Right cardiac atrium (tissue), 5 donors: ENCODE measurements around the gene EBF3. TPM values are rescaled to one million over a fixed set of nuclear protein-coding genes. Genes with fewer than 3 reads are reported as not detected.

Experiments used
- ATAC-seq, 2 donors: fragments of 200-7000 bp; cut with Tn5 transposase; one replicate each; pipeline versions ENCODE4 v1.8.0 to v1.9.1; 2020; ENCODE audit warnings: moderate library complexity in 2 of 2, mild to moderate bottlenecking in 1 of 2
- DNase-seq, 3 donors: peaks; one replicate each; pipeline ENCODE4 v3.0.0-alpha.2; 2020
- H3K27ac ChIP-seq: one replicate; pipeline ENCODE4 v1.5.1; 2013; ENCODE audit warnings: mild to moderate bottlenecking, low read length, control low read depth, moderate library complexity
- H3K27me3 ChIP-seq: one replicate; pipeline ENCODE4 v1.6.1; 2013; ENCODE audit not compliant: control insufficient read depth, insufficient read depth
- H3K4me1 ChIP-seq: one replicate; pipeline ENCODE4 v1.6.1; 2013; ENCODE audit warnings: low read length; ENCODE audit not compliant: control insufficient read depth, insufficient read depth
- H3K4me3 ChIP-seq: one replicate; pipeline ENCODE4 v1.5.1; 2013; ENCODE audit warnings: low read length, control low read depth
- H3K9me3 ChIP-seq: one replicate; pipeline ENCODE4 v1.6.1; 2013; ENCODE audit warnings: low read length; ENCODE audit not compliant: control insufficient read depth
- WGBS: extraction: QIAGEN DNeasy Blood & Tissue Kit; methylation state at CpG from one replicate; pipeline ENCODE4 v1.1.7; 2013; 5-methylcytosine and 5-hydroxymethylcytosine counted together
- intact Hi-C, 4 donors: fragments of 100-400 bp; cut with DNase I; formaldehyde crosslinking; loops; one replicate each; pipeline versions ENCODE4 v1.11.0 to v1.14.0; 2022 to 2023
- polyA plus RNA-seq: library from polyadenylated mRNA; stranded (reverse); fragments of 200-250 nt; gene quantifications from one replicate; pipeline ENCODE4 v1.2.3, GENCODE V29; 2013
- total RNA-seq, 4 donors: library from RNA; stranded (reverse); fragmentation: NEBNext Ultra II Directional; extraction: Animal tissue kit (Norgen Biotek cat#: 25700); gene quantifications; one replicate each; pipeline ENCODE4 v1.2.1, GENCODE V29; 2021
- donor health status: healthy with polysubstance abuse.
- donor health status: DM: no; HTN: yes; CAD: no.
- donor health status: DM: no; HTN: no; CAD: no.
- donor health status: DM: no; HTN: yes; CAD: no; lungs with severe emphysema.
- donor health status: DM: yes; HTN: yes; CAD: no.

The EBF3 gene
- total and polyA plus RNA-seq, 5 donors = 4.4 to 9.7 (median 8.5) TPM

DNA sequence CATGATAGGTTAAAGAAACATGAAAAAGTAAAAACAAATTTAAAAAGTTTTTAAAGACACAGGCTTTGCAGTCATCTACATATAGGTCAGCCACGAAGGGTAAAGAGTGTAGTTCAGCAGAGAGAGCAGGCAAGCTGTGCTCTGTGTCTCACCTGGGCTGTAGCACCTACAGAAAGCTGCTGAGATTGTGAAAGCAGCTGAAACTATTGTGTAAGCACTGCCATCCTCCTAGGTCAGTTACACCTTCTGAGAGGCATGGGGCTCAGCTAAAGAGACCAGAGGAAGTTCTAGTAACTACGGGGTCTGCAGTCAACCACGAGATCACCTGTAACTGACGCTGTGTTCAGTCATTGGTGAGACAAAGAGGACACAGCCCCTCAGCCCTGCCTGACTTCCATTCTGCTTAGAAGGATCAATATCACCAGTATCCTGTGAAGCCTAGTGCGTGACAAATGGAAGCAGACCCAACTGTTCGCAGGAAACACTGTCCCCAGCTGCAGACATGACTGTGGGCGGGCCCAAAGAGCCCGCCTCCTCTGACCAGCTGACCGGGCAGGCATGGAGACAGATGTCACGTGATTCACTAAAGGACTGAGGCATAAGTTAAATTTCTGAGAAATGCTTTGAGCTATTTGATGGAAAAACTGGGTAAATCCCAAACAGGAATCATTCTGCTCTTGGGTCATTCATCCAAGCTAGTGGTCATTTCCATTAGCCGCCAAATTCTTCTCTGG lies 87.9 kb downstream of the EBF3 start:
- 87% methylated on average over 11 of the region's 11 CpGs for WGBS
- no peak overlapping the region for H3K4me3 ChIP-seq
- ATAC-seq = no peak
- no peak overlapping the region for H3K27ac ChIP-seq
- H3K4me1 ChIP-seq = no peaks in the 10 kb centered on the region
- no peaks in the 10 kb centered on the region for H3K9me3 ChIP-seq
- no peaks in the 10 kb centered on the region for H3K27me3 ChIP-seq
- intact Hi-C loops = no loop called here
- no peak for DNase-seq

DNA sequence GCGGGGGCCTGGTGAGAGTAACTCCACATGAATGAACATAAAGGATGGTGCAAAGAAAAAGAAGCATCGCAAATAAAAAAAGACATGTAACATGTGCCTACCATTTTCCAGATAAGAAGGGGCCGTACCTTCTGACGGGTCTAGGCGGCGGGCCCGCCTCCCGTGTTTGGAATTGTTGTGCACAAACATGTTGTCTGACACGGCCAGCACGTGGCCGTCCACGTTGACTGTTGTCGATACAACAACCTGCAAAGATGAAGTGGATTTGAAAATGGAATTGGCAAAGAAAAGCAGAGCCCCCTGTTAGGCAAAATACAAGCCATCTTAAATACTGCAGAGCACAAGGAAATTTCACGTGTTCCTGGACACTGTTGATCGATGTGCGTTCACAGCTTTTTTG lies 90.7 kb downstream of the EBF3 start:
- H3K4me1 ChIP-seq = no peaks in the 10 kb centered on the region
- 95% methylated on average over 16 of the region's 16 CpGs for WGBS
- intact Hi-C loops = no loop called here
- no peak overlapping the region for H3K4me3 ChIP-seq
- no peak for ATAC-seq
- DNase-seq = no peak
- H3K27me3 ChIP-seq = no peaks in the 10 kb centered on the region
- H3K27ac ChIP-seq = no peak overlapping the region
- H3K9me3 ChIP-seq = no peaks in the 10 kb centered on the region

DNA sequence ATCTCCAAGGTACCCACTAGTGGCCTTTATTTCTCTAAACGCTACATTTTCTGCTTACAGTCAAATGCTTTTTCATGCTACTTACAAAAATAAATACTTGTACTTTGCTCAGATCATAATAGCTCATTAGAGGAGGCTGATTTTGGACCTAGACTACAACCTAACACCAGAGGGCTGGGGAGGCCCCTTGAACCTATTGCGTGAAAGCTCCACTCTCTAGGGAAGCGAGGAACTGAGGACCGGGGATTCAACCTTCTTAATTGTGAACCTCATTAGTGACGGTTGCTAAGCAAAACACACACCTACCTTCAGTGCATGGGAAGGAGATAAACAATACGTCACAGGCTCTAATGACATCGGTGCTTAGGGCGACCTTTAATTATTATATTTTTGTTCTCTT lies 92.1 kb downstream of the EBF3 start:
- Histone ChIP-seq H3K9me3 (no peaks in the 10 kb centered on the region), H3K4me3 (no peak overlapping the region), H3K4me1 (no peaks in the 10 kb centered on the region), H3K27ac (no peak overlapping the region), H3K27me3 (no peaks in the 10 kb centered on the region)
- intact Hi-C loops = no loop called here
- 82% methylated on average over 8 of the region's 8 CpGs for WGBS
- ATAC-seq = no peak
- no peak for DNase-seq

DNA sequence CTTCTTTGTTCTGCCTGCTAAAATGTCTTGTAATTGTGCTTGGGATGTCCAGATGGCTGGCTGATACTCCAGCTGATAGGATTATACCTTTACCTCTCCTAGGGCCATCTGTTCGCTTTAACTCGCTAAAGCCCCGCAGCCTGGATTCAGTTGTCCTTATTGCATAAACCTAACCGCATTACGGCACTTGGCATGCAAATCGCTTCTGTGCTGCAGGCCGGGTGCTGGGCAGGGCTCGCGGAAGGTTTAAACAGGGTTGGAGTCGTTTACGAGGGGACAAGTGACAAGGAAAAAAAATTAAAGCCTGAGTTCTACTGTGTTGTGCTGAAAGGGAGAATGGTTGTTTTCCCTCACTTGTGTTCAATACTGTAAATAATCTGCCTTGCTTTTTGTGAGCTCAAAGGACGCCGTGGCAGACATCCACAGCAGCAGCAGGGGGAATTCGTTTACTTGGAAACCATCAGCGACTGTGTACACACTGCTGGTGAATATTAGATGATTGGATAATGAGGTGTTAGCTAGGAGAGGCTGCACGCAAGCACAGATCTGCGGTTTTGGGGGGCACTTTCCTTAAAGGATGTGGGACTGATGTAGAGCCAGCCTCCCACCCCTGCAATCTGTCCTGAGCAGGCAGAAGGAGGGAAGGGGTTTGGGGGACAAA lies 93.0 kb downstream of the EBF3 start:
- intact Hi-C loops = no loop called here
- 45% methylated on average over 17 of the region's 17 CpGs for WGBS
- H3K4me1 ChIP-seq = no peaks in the 10 kb centered on the region
- no peaks in the 10 kb centered on the region for H3K27me3 ChIP-seq
- H3K4me3 ChIP-seq = no peak overlapping the region
- no peak overlapping the region for H3K27ac ChIP-seq
- peak in 1 of 3 donors; percentile 45 for DNase-seq
- H3K9me3 ChIP-seq = no peaks in the 10 kb centered on the region
- ATAC-seq = peak; percentile 37 to 49

DNA sequence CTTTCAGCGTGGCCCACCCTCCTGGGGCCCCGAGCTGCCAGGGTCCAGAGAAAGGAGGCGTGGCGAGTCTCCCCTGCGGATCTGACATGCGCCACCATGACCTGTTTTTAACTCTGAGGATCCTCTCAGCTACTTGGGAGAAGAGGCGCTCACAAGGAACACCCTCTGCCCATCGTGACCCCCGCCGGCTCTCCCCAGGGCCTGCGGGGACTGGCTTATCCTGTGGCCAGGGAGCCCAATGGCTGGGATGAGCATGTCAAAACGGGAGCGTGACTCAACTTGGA lies 93.7 kb downstream of the EBF3 start:
- H3K4me1 ChIP-seq = no peaks in the 10 kb centered on the region
- ATAC-seq = no peak
- no peaks in the 10 kb centered on the region for H3K27me3 ChIP-seq
- H3K4me3 ChIP-seq = no peak overlapping the region
- intact Hi-C loops = no loop called here
- DNase-seq = no peak
- H3K27ac ChIP-seq = no peak overlapping the region
- WGBS = 94% methylated on average over 13 of the region's 13 CpGs
- no peaks in the 10 kb centered on the region for H3K9me3 ChIP-seq

DNA sequence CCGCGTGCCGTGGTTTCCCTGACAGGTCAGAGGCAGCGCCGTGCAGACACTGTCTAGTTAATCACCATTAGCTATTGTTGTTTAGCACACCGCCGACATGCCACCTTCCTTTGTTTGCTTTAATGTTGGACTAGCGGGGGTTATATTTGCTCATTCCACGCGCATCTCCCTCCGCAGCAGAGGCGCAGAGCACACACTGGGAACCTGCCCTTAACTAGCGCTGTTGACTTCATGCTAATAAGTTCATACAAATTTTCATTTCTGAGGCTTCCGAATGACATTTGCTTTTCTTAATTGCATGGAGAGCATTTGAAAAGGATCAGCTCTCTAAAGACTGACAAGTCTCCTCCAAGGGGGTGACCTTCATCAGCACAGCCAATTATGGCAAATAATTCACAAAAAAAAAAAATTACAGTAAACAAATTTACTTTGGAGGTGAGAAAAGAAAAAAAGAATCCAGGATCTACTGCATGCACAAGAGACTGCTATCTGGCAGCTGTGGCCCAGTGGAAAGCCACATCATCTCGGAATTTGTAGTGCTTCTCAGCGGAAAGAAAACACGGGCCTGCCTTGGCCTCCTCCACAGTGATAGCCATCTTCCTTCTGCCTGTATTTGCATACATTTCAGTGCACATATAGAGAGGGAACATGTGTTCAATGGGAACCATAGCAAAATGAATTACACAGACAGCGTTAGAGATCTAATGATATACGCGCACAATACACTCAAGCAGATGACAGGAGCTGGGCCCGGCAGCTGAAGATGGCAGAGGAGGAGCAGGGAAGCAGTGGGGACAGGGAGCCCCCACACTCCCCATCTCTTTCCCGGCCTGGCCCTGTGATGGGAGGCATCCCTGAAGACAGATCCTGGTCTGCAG lies 94.2 kb downstream of the EBF3 start:
- intact Hi-C loops = no loop called here
- no peak for ATAC-seq

DNA sequence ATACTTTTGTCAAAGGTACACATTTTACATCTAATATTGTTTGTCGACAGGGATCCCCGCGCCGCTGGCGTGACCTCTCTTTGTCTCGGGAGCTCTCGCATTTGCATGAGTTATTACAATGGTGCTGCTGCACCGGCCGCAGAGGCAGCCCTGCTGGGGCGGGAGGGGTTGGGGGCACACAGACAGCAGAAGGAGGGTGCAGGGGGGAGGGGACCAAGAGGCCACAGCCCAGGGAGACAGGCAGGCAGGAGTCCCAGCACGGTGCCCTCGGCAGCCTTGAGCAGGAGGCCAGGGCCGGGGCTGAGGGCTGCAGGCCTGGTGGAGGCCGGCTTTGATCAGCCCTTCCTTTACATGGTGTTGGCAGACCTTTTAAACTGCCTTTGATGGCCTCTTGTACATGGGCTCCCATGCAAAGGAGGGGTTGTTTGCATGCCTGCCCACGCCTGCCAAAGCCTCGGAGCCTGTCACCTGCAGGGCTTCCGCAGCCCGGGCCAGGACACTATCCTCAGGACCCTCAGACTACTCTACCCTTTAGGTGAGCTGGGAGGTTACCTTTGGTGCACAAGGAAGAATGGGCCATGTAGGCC lies 95.5 kb downstream of the EBF3 start:
- H3K9me3 ChIP-seq = no peaks in the 10 kb centered on the region
- H3K27ac ChIP-seq = no peak overlapping the region
- no peaks in the 10 kb centered on the region for H3K4me1 ChIP-seq
- H3K27me3 ChIP-seq = no peaks in the 10 kb centered on the region
- DNase-seq = no peak
- ATAC-seq = no peak
- intact Hi-C loops = no loop called here
- no peak overlapping the region for H3K4me3 ChIP-seq
- 87% methylated on average over 18 of the region's 18 CpGs for WGBS

More for the DNA sequence above, 94.2 kb downstream of the EBF3 start:
- Histone ChIP-seq H3K27me3 (no peaks in the 10 kb centered on the region), H3K4me1 (no peaks in the 10 kb centered on the region), H3K27ac (no peak overlapping the region), H3K4me3 (no peak overlapping the region), H3K9me3 (no peaks in the 10 kb centered on the region)
- 96% methylated on average over 22 of the region's 22 CpGs for WGBS
- no peak for DNase-seq

DNA sequence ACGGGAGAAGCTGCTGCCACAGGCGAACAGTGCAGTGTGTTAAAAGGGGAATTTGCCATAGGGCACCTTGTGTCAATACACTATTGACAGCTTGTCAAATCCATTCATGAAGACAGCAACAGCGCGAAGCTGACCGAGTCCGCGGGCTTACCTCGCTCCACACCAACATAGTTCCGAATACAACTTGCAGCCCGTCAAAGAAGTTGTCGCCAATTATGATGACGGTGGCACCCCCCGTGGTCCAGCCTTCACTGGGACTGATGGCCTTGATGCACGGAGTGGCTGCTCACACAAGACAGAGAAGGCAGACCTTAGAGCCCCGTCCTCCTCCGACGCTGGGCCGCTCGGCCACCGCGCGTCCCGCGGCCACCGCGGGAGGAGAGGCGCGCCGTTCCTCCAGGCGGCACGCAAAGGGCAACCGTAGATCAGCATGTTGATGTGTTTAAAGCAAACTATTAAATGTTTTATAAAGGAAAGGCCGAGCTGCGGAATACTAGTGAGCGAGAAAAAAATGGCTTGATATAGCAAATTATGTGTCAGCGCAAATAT lies 96.4 kb downstream of the EBF3 start:
- ATAC-seq (no peak), DNase-seq (no peak)
- Histone ChIP-seq H3K27me3 (no peaks in the 10 kb centered on the region), H3K27ac (no peak overlapping the region), H3K4me1 (no peaks in the 10 kb centered on the region), H3K4me3 (no peak overlapping the region), H3K9me3 (no peaks in the 10 kb centered on the region)
- intact Hi-C loops = no loop called here
- WGBS = 97% methylated on average over 36 of the region's 36 CpGs

DNA sequence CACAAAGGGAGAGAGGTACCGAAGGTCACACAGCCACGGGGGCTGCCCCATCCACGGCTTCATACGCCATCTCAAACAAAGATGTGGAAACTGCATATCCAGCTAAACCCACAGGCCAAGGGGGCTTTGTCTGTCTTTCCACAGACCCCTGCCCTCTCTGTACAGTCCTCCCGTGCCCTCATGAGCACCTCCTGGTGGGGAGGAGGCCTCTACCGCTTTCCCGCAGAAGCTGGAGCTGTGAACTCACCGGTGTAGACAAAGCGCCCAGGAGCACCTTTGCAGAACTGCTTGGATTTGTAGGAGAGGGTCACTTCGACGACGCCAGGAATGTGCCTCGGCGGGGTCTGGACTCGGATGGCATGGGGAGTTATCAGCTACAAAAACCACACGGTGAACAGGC lies 97.2 kb downstream of the EBF3 start:
- Histone ChIP-seq H3K27ac (no peak overlapping the region), H3K27me3 (no peaks in the 10 kb centered on the region), H3K4me1 (no peaks in the 10 kb centered on the region), H3K9me3 (no peaks in the 10 kb centered on the region), H3K4me3 (no peak overlapping the region)
- intact Hi-C loops = no loop called here
- ATAC-seq = no peak
- 93% methylated on average over 16 of the region's 16 CpGs for WGBS
- no peak for DNase-seq

DNA sequence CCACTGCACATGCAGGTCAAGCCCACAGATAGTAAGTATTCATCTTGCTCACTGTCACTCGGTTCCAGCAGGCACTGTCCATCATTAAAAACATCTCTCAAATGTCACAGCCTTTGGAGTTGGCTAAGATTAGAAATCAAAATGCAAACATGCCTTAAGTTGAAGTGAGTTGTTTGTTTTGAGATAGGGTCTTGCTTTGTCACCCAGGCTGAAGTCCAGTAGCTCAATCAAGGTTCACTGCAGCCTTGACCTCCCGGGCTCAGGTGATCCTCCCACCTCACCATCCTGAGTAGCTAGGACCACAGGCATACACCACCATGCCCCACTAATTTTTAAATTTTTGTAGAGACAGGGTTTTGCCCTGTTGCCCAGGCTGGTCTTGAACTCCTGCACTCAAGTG lies 98.1 kb downstream of the EBF3 start:
- no peak overlapping the region for H3K27ac ChIP-seq
- WGBS = 79% methylated on average over 2 of the region's 2 CpGs
- no peak for DNase-seq
- ATAC-seq = no peak
- H3K4me1 ChIP-seq = no peaks in the 10 kb centered on the region
- H3K9me3 ChIP-seq = no peaks in the 10 kb centered on the region
- H3K4me3 ChIP-seq = no peak overlapping the region
- intact Hi-C loops = no loop called here
- H3K27me3 ChIP-seq = no peaks in the 10 kb centered on the region

DNA sequence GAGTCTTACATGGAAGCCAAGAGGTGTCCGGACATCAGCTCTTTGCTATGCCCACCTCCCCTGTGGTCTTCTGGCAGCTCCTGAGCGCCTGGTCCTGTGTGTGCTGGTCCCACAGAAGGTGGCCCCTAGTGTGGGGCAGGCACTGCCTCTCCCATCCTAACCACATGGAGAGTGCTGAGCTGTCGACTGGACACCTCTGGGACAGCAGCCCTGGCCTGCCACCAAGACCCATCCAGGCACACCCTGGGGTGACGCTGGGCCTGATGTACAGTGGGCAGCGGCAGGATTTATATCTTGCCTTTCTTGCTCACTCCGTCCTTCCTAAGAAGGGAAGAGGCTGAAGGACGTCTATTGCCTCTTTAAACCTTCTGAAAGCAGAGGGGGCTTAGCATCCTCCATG lies 98.7 kb downstream of the EBF3 start:
- Histone ChIP-seq H3K27ac (no peak overlapping the region), H3K4me1 (no peaks in the 10 kb centered on the region), H3K9me3 (no peaks in the 10 kb centered on the region), H3K27me3 (no peaks in the 10 kb centered on the region), H3K4me3 (no peak overlapping the region)
- intact Hi-C loops = no loop called here
- DNase-seq (no peak), ATAC-seq (peak; percentile 73 to 81)
- 73% methylated on average over 7 of the region's 7 CpGs for WGBS
